Osteoblast (primary cell): Measurements from ENCODE around the gene TAOK2. TPM values are rescaled to one million over a fixed set of nuclear protein-coding genes. Genes with fewer than 3 reads are reported as not detected.
A peak's percentile ranks its signal among the peaks of the same experiment; 100 is the strongest.
"Not testable (repeated sequence)": the region's sequence is repeated elsewhere in the genome, so short reads cannot be mapped to it uniquely, and the experiment has no call there.

Experiments used
- DNase-seq: peaks from one replicate; pipeline ENCODE4 v3.0.0; 2011; ENCODE audit warnings: low spot score, mixed read lengths; ENCODE audit not compliant: insufficient read length; ENCODE audit errors: missing footprints
- H2AFZ ChIP-seq: 2 replicates; pipeline ENCODE4 v1.6.0; 2011; ENCODE audit warnings: mild to moderate bottlenecking, low read length
- H3K27ac ChIP-seq: 2 replicates; pipeline ENCODE4 v1.5.1; 2011; ENCODE audit warnings: mild to moderate bottlenecking, low read depth, low read length, moderate library complexity
- H3K27me3 ChIP-seq: 2 replicates; pipeline ENCODE4 v1.6.0; 2012; ENCODE audit warnings: mild to moderate bottlenecking, control low read depth, inconsistent platforms, low read length, moderate library complexity; ENCODE audit not compliant: insufficient read depth
- H3K36me3 ChIP-seq: 2 replicates; pipeline ENCODE4 v1.5.1; 2011; ENCODE audit warnings: mild to moderate bottlenecking, low read length, control low read depth, moderate library complexity; ENCODE audit not compliant: insufficient read depth
- H3K4me1 ChIP-seq: 2 replicates; pipeline ENCODE4 v1.5.1; 2011; ENCODE audit warnings: mild to moderate bottlenecking, low read length, control low read depth, moderate library complexity; ENCODE audit not compliant: insufficient read depth
- H3K4me2 ChIP-seq: 2 replicates; pipeline ENCODE4 v1.6.0; 2011; ENCODE audit warnings: mild to moderate bottlenecking, low read length; ENCODE audit not compliant: insufficient read depth
- H3K4me3 ChIP-seq: fragments of 200-600 bp; sonication (generic); 3 replicates; pipeline ENCODE4 v1.5.1; 2012; ENCODE audit warnings: mild to moderate bottlenecking, low read length, inconsistent platforms; ENCODE audit not compliant: insufficient read depth
- H3K79me2 ChIP-seq: 2 replicates; pipeline ENCODE4 v1.6.0; 2012; ENCODE audit warnings: mild to moderate bottlenecking, low read length, control low read depth, inconsistent platforms; ENCODE audit not compliant: insufficient read depth
- H3K9me3 ChIP-seq: 2 replicates; pipeline ENCODE4 v1.5.1; 2011; ENCODE audit warnings: low read depth, low read length, control low read depth
- H4K20me1 ChIP-seq: 2 replicates; pipeline ENCODE4 v1.6.0; 2012; ENCODE audit warnings: mild to moderate bottlenecking, low read length, control low read depth; ENCODE audit not compliant: insufficient read depth
- total RNA-seq: library from RNA; depleted of rRNA; stranded (reverse); fragments of >200 nt; gene quantifications from 2 replicates; pipeline ENCODE4 v1.2.3, GENCODE V29; 2012
- TF ChIP-seq, protein P1 (sequence below): IDR thresholded peaks from 2 replicates; pipeline ENCODE4 v1.5.1; 2011; ENCODE audit warnings: mild to moderate bottlenecking, low read depth, low read length, moderate library complexity; ENCODE audit errors: extremely low read depth

Gene TAOK2
- total RNA-seq, 1 donor, result 39.1 TPM

- Histone ChIP-seq H3K9me3 (no peaks in the 10 kb centered on the region), H2AFZ (no peak overlapping the region), H3K36me3 (no peaks in the 10 kb centered on the region), H4K20me1 (no peaks in the 10 kb centered on the region), H3K27me3 (no peaks in the 10 kb centered on the region), H3K79me2 (no peaks in the 10 kb centered on the region), H3K4me2 (no peak overlapping the region), H3K4me3 (no peak overlapping the region), H3K4me1 (no peaks in the 10 kb centered on the region), H3K27ac (no peak overlapping the region)
- TF ChIP-seq, protein P1, sequence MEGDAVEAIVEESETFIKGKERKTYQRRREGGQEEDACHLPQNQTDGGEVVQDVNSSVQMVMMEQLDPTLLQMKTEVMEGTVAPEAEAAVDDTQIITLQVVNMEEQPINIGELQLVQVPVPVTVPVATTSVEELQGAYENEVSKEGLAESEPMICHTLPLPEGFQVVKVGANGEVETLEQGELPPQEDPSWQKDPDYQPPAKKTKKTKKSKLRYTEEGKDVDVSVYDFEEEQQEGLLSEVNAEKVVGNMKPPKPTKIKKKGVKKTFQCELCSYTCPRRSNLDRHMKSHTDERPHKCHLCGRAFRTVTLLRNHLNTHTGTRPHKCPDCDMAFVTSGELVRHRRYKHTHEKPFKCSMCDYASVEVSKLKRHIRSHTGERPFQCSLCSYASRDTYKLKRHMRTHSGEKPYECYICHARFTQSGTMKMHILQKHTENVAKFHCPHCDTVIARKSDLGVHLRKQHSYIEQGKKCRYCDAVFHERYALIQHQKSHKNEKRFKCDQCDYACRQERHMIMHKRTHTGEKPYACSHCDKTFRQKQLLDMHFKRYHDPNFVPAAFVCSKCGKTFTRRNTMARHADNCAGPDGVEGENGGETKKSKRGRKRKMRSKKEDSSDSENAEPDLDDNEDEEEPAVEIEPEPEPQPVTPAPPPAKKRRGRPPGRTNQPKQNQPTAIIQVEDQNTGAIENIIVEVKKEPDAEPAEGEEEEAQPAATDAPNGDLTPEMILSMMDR, result no peak
- no peak for DNase-seq
Observed at GRCh38 chr16:29951625-29952365, 21.9 kb upstream of the TAOK2 start.

DNA sequence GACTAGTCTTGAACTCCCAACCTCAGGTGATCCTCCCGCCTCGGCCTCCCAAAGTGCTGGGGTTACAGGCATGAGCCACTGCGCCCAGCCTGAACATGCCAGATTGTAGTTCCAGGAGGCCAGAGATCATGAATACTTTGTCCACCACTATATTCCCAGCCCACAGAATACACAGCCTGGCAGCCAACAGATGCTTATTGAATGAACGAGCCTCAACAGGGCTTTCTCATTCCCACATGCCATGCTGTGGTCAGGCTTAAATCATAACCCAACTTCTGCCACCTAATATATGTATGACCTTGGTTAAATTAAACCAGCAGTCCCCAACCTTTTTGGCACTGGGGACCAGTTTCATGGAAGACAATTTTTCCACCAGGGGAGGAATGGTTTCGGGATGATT is 14.9 kb upstream of the TAOK2 start:
- no peaks in the 10 kb centered on the region for H3K36me3 ChIP-seq
- no peak overlapping the region for H3K4me3 ChIP-seq
- no peak overlapping the region for H3K4me2 ChIP-seq
- H3K79me2 ChIP-seq, result peaks cover 4% of the 10 kb centered on the region
- H3K27me3 ChIP-seq, result no peaks in the 10 kb centered on the region
- no peaks in the 10 kb centered on the region for H4K20me1 ChIP-seq
- TF ChIP-seq, protein P1, result no peak
- peaks cover 9% of the 10 kb centered on the region for H3K4me1 ChIP-seq
- no peak overlapping the region for H2AFZ ChIP-seq
- DNase-seq, result no peak
- H3K27ac ChIP-seq, result no peak overlapping the region
- no peaks in the 10 kb centered on the region for H3K9me3 ChIP-seq

GRCh38 chr16:29959293-29959692 is 14.4 kb upstream of the TAOK2 start:
- Histone ChIP-seq H3K36me3 (no peaks in the 10 kb centered on the region), H3K4me1 (peaks cover 9% of the 10 kb centered on the region), H3K4me2 (no peak overlapping the region), H3K9me3 (no peaks in the 10 kb centered on the region), H4K20me1 (no peaks in the 10 kb centered on the region), H3K27me3 (no peaks in the 10 kb centered on the region), H3K4me3 (no peak overlapping the region), H2AFZ (no peak overlapping the region), H3K79me2 (peaks cover 4% of the 10 kb centered on the region), H3K27ac (no peak overlapping the region)
- DNase-seq, result peak; percentile 48
- TF ChIP-seq, protein P1, result no peak

GRCh38 chr16:29959821-29960220 is 13.8 kb upstream of the TAOK2 start:
- not testable (repeated sequence) for H3K4me1 ChIP-seq, H2AFZ ChIP-seq, H3K27ac ChIP-seq, H3K4me3 ChIP-seq, H3K9me3 ChIP-seq, H3K4me2 ChIP-seq, DNase-seq, H3K27me3 ChIP-seq, H3K36me3 ChIP-seq, H3K79me2 ChIP-seq, H4K20me1 ChIP-seq
